ENCODE data around the gene SLCO1B3. TPM values are rescaled to one million over a fixed set of nuclear protein-coding genes. Genes with fewer than 3 reads are reported as not detected.
A peak's percentile ranks its signal among the peaks of the same experiment; 100 is the strongest.

SLCO1B3 gene
- total and polyA plus RNA-seq, 4 donors = 33.1 to 274 (median 162) TPM

GRCh38 chr12:20917269-20917668, 106.8 kb downstream of the SLCO1B3 start:
- 48% methylated on average over 6 of the region's 6 CpGs for WGBS
- no peak for DNase-seq (ENCODE audit: low spot score)

GRCh38 chr12:20917819-20918218, 107.3 kb downstream of the SLCO1B3 start:
- Histone ChIP-seq H3K27me3 (ENCODE audit: control insufficient read depth in 4 of 4, insufficient read depth in 4 of 4, low read length in 3 of 4) (no peaks in the 10 kb centered on the region), H3K27ac (ENCODE audit: low read depth in 1 of 2, low read length in 2 of 2) (no peak overlapping the region), H3K9me3 (ENCODE audit: control insufficient read depth in 4 of 4, low read length in 3 of 4) (no peaks in the 10 kb centered on the region), H3K9ac (ENCODE audit: low read depth in 1 of 2, low read length in 2 of 2) (no peak overlapping the region), H3K4me3 (ENCODE audit: low read depth in 1 of 3, low read length in 3 of 3) (no peak overlapping the region), H3K4me1 (ENCODE audit: control insufficient read depth in 4 of 4, insufficient read depth in 4 of 4, low read length in 3 of 4) (peaks cover 0 to 10% (median 3%) of the 10 kb centered on the region in 4 donors), H3K36me3 (ENCODE audit: control insufficient read depth in 4 of 4, insufficient read depth in 3 of 4, low read depth in 1 of 4, low read length in 3 of 4) (peaks cover 0 to 6% (median 0%) of the 10 kb centered on the region in 4 donors)
- 37% methylated on average over 1 of the region's 1 CpG for WGBS
- DNase-seq (ENCODE audit: low spot score) = no peak
- TF ChIP-seq FOXA2 (IDR thresholded peaks at IDR 0.05) (no peak), HNF4A (conservative IDR thresholded peaks at IDR 0.05) (peak; percentile 45 to 52)

More at GRCh38 chr12:20917269-20917668, 106.8 kb downstream of the SLCO1B3 start:
- Histone ChIP-seq H3K9ac (ENCODE audit: low read depth in 1 of 2, low read length in 2 of 2) (no peak overlapping the region), H3K36me3 (ENCODE audit: control insufficient read depth in 4 of 4, insufficient read depth in 3 of 4, low read depth in 1 of 4, low read length in 3 of 4) (peaks cover 0 to 6% (median 0%) of the 10 kb centered on the region in 4 donors), H3K27me3 (ENCODE audit: control insufficient read depth in 4 of 4, insufficient read depth in 4 of 4, low read length in 3 of 4) (no peaks in the 10 kb centered on the region), H3K9me3 (ENCODE audit: control insufficient read depth in 4 of 4, low read length in 3 of 4) (no peaks in the 10 kb centered on the region), H3K4me1 (ENCODE audit: control insufficient read depth in 4 of 4, insufficient read depth in 4 of 4, low read length in 3 of 4) (peaks cover 0 to 10% (median 3%) of the 10 kb centered on the region in 4 donors), H3K4me3 (ENCODE audit: low read depth in 1 of 3, low read length in 3 of 3) (peak overlapping the region in 1 of 3 donors; percentile 44), H3K27ac (ENCODE audit: low read depth in 1 of 2, low read length in 2 of 2) (no peak overlapping the region)
- TF ChIP-seq HNF4A (conservative IDR thresholded peaks at IDR 0.05) (peak; percentile 55 to 67), SP1 (IDR thresholded peaks at IDR 0.05) (peak; percentile 52), REST (IDR thresholded peaks at IDR 0.05) (no peak), JUND (IDR thresholded peaks at IDR 0.05) (no peak), MAX (IDR thresholded peaks at IDR 0.05) (no peak)

GRCh38 chr12:20931894-20932293, 121.4 kb downstream of the SLCO1B3 start:
- no peak for DNase-seq (ENCODE audit: low spot score)

More at GRCh38 chr12:20931894-20932293, 121.4 kb downstream of the SLCO1B3 start:
- Histone ChIP-seq H3K9ac (ENCODE audit: low read depth in 1 of 2, low read length in 2 of 2) (no peak overlapping the region), H3K4me3 (ENCODE audit: low read depth in 1 of 3, low read length in 3 of 3) (no peak overlapping the region), H3K4me1 (ENCODE audit: control insufficient read depth in 4 of 4, insufficient read depth in 4 of 4, low read length in 3 of 4) (no peaks in the 10 kb centered on the region), H3K27ac (ENCODE audit: low read depth in 1 of 2, low read length in 2 of 2) (no peak overlapping the region), H3K9me3 (ENCODE audit: control insufficient read depth in 4 of 4, low read length in 3 of 4) (peaks cover 0 to 8% (median 0%) of the 10 kb centered on the region in 4 donors), H3K36me3 (ENCODE audit: control insufficient read depth in 4 of 4, insufficient read depth in 3 of 4, low read depth in 1 of 4, low read length in 3 of 4) (peaks cover 0 to 5% (median 0%) of the 10 kb centered on the region in 4 donors), H3K27me3 (ENCODE audit: control insufficient read depth in 4 of 4, insufficient read depth in 4 of 4, low read length in 3 of 4) (no peaks in the 10 kb centered on the region)
- WGBS = 82% methylated on average over 4 of the region's 4 CpGs
- TF ChIP-seq SP1 (IDR thresholded peaks at IDR 0.05) (no peak), GABPA (IDR thresholded peaks at IDR 0.05 in 1 of 2, conservative IDR thresholded peaks at IDR 0.05 in 1 of 2) (no peak), TAF1 (conservative IDR thresholded peaks at IDR 0.05) (no peak), HNF4G (IDR thresholded peaks at IDR 0.05) (no peak), REST (IDR thresholded peaks at IDR 0.05) (no peak), HNF4A (conservative IDR thresholded peaks at IDR 0.05) (no peak), MAX (IDR thresholded peaks at IDR 0.05) (no peak), EGR1 (IDR thresholded peaks at IDR 0.05; ENCODE audit: low read depth in 2 of 2) (no peak), RAD21 (IDR thresholded peaks at IDR 0.05) (no peak), ZBTB33 (IDR thresholded peaks at IDR 0.05) (no peak), RXRA (IDR thresholded peaks at IDR 0.05) (no peak)
